Kidney (tissue), 22 donors: ENCODE measurements around the gene FOSL2. TPM values are rescaled to one million over a fixed set of nuclear protein-coding genes. Genes with fewer than 3 reads are reported as not detected.

Source experiments
- DNase-seq, 5 donors: peaks; one replicate each; pipeline ENCODE4 v3.0.0-alpha.2; 2013 to 2020
- FAIRE-seq: peaks from 2 replicates; lab custom pipeline; 2012; peaks lifted over from hg19 to GRCh38; lab: Jason Lieb, UNC
- H3K27ac ChIP-seq, 2 donors: one replicate each; pipeline ENCODE4 v1.7.0; 2013; ENCODE audit warnings: low read depth in 2 of 2, low read length in 2 of 2, inconsistent platforms in 1 of 2
- H3K27me3 ChIP-seq: one replicate; pipeline ENCODE4 v1.7.1; 2013; ENCODE audit warnings: low read length, inconsistent platforms; ENCODE audit not compliant: control insufficient read depth, insufficient read depth
- H3K36me3 ChIP-seq, 3 donors: one replicate each; pipeline versions ENCODE4 v1.7.0 to v1.7.1; 2013; ENCODE audit warnings: low read length in 3 of 3, control low read depth in 1 of 3, inconsistent platforms in 1 of 3; ENCODE audit not compliant: insufficient read depth in 3 of 3, control insufficient read depth in 2 of 3
- H3K4me1 ChIP-seq, 3 donors: one replicate each; pipeline versions ENCODE4 v1.7.0 to v1.7.1; 2013; ENCODE audit warnings: low read length in 3 of 3, inconsistent platforms in 1 of 3, low read depth in 1 of 3; ENCODE audit not compliant: control insufficient read depth in 2 of 3, insufficient read depth in 2 of 3
- H3K4me3 ChIP-seq, 3 donors: one replicate each; pipeline versions ENCODE4 v1.7.0 to v1.8.1; 2013; ENCODE audit warnings: low read length in 3 of 3, control low read depth in 1 of 3, inconsistent platforms in 1 of 3
- H3K9ac ChIP-seq, 3 donors: one replicate each; pipeline versions ENCODE4 v1.7.0 to v1.7.1; 2013; ENCODE audit warnings: low read length in 3 of 3, control low read depth in 1 of 3, inconsistent platforms in 1 of 3
- H3K9me3 ChIP-seq, 3 donors: one replicate each; pipeline versions ENCODE4 v1.7.0 to v1.7.1; 2013; ENCODE audit warnings: low read length in 3 of 3, control low read depth in 1 of 3, inconsistent platforms in 1 of 3; ENCODE audit not compliant: control insufficient read depth in 2 of 3, insufficient read depth in 1 of 3
- intact Hi-C: fragments of 100-400 bp; cut with DNase I; formaldehyde crosslinking; loops from one replicate; pipeline ENCODE4 v1.11.1; 2022
- long read RNA-seq, 10 donors: library from polyadenylated mRNA in 1 of 10; unstranded in 1 of 10; transcript quantifications; one replicate each; pipeline ENCODE4 v2.0.0 and lab custom pipeline, GENCODE V29; 2021 to 2026
- polyA plus RNA-seq: library from polyadenylated mRNA; stranded (reverse); fragments of 350-450 nt; fragmentation: Illumina TruSeq; extraction: RNeasy Lipid Tissue Mini Kit (QIAGEN cat#74804); gene quantifications from one replicate; pipeline ENCODE4 v1.2.3, GENCODE V29; 2014; ENCODE audit warnings: low read depth, low replicate concordance; ENCODE audit not compliant: insufficient read depth
- total RNA-seq: library from RNA; stranded (reverse); fragmentation: NEBNext Ultra II Directional; extraction: Animal tissue kit (Norgen Biotek cat#: 25700); gene quantifications from one replicate; pipeline ENCODE4 v1.2.1, GENCODE V29; 2021
- TF ChIP-seq, protein P1 (sequence below): IDR thresholded peaks from 3 replicates; pipeline ENCODE4 v1.5.1; 2012; ENCODE audit warnings: mild to moderate bottlenecking, moderate library complexity, borderline replicate concordance; ENCODE audit not compliant: insufficient read depth; ENCODE audit errors: extremely low read depth
- donor health status: control.
- donor health status: control.
- donor health status: control.
- donor health status: control.
- donor health status: control.
- donor health status: DM: yes; HTN: yes; CAD: no.
- donor health status: Normal renal cell carcinoma (clear cell type).

FOSL2 gene
- total RNA-seq = 149 TPM
- 20.6 TPM for polyA plus RNA-seq
- long read RNA-seq, donor 1, full-length matches to known transcripts = 5 of 5 reads
- long read RNA-seq, donor 1, partial matches to known transcripts = 0 of 5 reads
- long read RNA-seq, donor 1, other reads (novel, unspliced or antisense) = 0 of 5 reads
- long read RNA-seq, donor 2, full-length matches to known transcripts = 9 of 9 reads
- long read RNA-seq, donor 2, partial matches to known transcripts = 0 of 9 reads
- long read RNA-seq, donor 2, other reads (novel, unspliced or antisense) = 0 of 9 reads
- long read RNA-seq, donor 3, full-length matches to known transcripts = 11 of 11 reads
- long read RNA-seq, donor 3, partial matches to known transcripts = 0 of 11 reads
- long read RNA-seq, donor 3, other reads (novel, unspliced or antisense) = 0 of 11 reads
- long read RNA-seq, donor 4, full-length matches to known transcripts = 2 of 2 reads
- long read RNA-seq, donor 4, partial matches to known transcripts = 0 of 2 reads
- long read RNA-seq, donor 4, other reads (novel, unspliced or antisense) = 0 of 2 reads
- long read RNA-seq, donor 5, full-length matches to known transcripts = 1 of 1 reads
- long read RNA-seq, donor 5, partial matches to known transcripts = 0 of 1 reads
- long read RNA-seq, donor 5, other reads (novel, unspliced or antisense) = 0 of 1 reads
- long read RNA-seq, donor 6, full-length matches to known transcripts = 1 of 1 reads
- long read RNA-seq, donor 6, partial matches to known transcripts = 0 of 1 reads
- long read RNA-seq, donor 6, other reads (novel, unspliced or antisense) = 0 of 1 reads
- long read RNA-seq, donor 7, full-length matches to known transcripts = 46 of 97 reads
- long read RNA-seq, donor 7, partial matches to known transcripts = 0 of 97 reads
- long read RNA-seq, donor 7, other reads (novel, unspliced or antisense) = 51 of 97 reads
- long read RNA-seq, donor 8, full-length matches to known transcripts = 6 of 14 reads
- long read RNA-seq, donor 8, partial matches to known transcripts = 8 of 14 reads
- long read RNA-seq, donor 8, other reads (novel, unspliced or antisense) = 0 of 14 reads
- long read RNA-seq, donor 9, full-length matches to known transcripts = 2 of 2 reads
- long read RNA-seq, donor 9, partial matches to known transcripts = 0 of 2 reads
- long read RNA-seq, donor 9, other reads (novel, unspliced or antisense) = 0 of 2 reads
- long read RNA-seq, donor 10, full-length matches to known transcripts = 14 of 28 reads
- long read RNA-seq, donor 10, partial matches to known transcripts = 14 of 28 reads
- long read RNA-seq, donor 10, other reads (novel, unspliced or antisense) = 0 of 28 reads

DNA sequence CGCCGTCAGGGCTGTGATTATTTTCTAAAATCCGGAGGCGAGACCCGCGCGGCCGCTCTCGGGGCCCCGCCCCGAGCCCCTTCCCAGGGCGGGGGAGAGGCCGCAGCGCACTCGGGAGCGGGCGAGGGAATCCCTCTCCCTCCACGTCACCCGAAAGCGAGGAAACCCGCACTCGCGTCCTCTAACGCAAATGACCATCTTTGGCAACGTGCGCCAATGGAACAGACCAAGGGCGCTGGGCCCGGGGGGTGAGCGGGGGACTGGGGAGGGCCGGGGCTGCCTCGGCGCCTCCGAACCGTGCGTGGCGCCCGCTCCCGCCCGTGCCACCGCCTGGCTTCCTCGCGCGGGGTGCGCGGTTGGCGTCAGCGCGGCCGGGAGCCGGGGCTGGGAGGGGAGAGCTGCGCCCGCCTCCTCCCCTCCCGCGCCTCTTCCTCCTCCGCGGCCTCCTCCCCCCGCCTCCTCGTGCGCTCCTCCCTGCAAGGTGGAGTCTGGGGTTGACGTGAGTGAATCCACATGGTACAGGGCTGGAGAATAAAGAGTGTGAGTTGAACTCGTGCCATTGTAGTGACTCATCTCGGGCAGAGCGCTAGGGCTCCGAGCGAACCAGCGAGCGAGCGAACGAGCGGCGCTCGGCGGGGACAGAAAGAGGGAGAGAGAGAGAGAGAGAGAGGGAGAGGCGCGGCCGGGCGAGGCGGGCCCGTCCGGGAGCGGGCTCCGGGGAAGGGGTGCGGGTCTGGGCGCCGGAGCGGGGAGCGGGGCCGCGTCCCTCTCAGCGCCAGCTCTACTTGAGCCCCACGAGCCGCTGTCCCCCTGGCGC lies at the start of gene FOSL2:
Gene FOSL2 (plus strand): TSS at position 562 of the 817 bp plus-strand sequence. CDS start 863 bp downstream, outside the sequence.
- H3K27me3 ChIP-seq = no peaks in the 10 kb centered on the region
- FAIRE-seq = no peak
- DNase-seq = peak; percentile 95 to 99 (median 97)
- TF ChIP-seq, protein P1, sequence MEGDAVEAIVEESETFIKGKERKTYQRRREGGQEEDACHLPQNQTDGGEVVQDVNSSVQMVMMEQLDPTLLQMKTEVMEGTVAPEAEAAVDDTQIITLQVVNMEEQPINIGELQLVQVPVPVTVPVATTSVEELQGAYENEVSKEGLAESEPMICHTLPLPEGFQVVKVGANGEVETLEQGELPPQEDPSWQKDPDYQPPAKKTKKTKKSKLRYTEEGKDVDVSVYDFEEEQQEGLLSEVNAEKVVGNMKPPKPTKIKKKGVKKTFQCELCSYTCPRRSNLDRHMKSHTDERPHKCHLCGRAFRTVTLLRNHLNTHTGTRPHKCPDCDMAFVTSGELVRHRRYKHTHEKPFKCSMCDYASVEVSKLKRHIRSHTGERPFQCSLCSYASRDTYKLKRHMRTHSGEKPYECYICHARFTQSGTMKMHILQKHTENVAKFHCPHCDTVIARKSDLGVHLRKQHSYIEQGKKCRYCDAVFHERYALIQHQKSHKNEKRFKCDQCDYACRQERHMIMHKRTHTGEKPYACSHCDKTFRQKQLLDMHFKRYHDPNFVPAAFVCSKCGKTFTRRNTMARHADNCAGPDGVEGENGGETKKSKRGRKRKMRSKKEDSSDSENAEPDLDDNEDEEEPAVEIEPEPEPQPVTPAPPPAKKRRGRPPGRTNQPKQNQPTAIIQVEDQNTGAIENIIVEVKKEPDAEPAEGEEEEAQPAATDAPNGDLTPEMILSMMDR = peak; percentile 7
- H3K4me1 ChIP-seq = peaks cover 0 to 7% (median 3%) of the 10 kb centered on the region in 3 donors
- peak within 1 kb of the TSS; percentile 33 to 99 (median 94) for H3K9ac ChIP-seq
- H3K27ac ChIP-seq = peak within 1 kb of the TSS; percentile 98 to 99
- no peaks in the 10 kb centered on the region for H3K9me3 ChIP-seq
- peak within 1 kb of the TSS; percentile 71 to 98 (median 80) for H3K4me3 ChIP-seq
- H3K36me3 ChIP-seq = no peaks in the 10 kb centered on the region
- intact Hi-C loops = no loop called here

DNA sequence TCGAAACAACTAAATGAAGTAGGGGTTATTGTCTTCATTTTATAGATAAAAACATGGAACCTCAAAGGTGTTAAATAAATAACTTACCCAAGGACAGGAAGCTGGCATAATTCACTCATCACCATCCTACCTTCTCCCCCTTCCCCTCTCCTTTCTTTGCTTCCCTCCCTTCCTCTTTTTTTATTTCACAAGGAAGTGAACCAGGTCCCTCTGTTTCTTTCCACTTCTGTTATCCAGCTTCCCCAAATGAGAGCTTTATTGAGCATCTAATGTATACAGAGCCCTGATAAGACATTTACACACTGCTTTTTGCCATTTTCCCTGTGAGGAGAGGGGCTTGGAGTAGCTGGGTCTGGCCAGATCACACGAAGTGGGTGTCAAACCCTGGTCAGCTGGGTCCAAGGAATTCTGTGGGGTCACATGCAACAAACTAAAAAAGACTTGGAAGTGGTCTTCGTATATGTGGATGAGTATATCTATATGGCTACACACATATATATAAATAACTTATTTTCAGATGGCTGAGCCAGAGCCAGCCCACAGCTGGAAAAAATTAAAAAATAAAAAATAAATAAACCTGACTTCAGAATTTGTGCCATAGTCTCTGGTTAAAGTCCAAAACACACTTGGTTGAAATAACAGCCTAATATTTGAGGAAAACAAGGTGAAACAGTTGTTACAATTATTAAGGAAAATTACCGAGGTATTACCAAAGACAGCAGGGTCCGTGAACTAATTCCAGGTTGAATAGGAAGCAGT lies 49.3 kb upstream of the FOSL2 start:
- Histone ChIP-seq H3K4me1 (peaks cover 0 to 12% (median 6%) of the 10 kb centered on the region in 3 donors), H3K4me3 (no peak overlapping the region), H3K9ac (no peak overlapping the region), H3K27ac (peak overlapping the region; percentile 2 to 35), H3K36me3 (no peaks in the 10 kb centered on the region), H3K9me3 (no peaks in the 10 kb centered on the region), H3K27me3 (no peaks in the 10 kb centered on the region)
- no peak for FAIRE-seq
- no peak for DNase-seq
- TF ChIP-seq, protein P1 = no peak
- intact Hi-C loops = no loop called here
